Ramos (cell line): ENCODE results near the gene INSRR.

Experiments
- in situ Hi-C: fragments of 300-500 bp; cut with MboI; formaldehyde crosslinking; loops from one replicate; pipeline ENCODE4 v1.14.3; 2022; ENCODE audit warnings: low sequenced_read_pairs; ENCODE audit not compliant: unreplicated experiment

Gene INSRR

GRCh38 chr1:156838972-156839371 is 19.9 kb downstream of the INSRR start:
- in situ Hi-C loops: no loop called here

GRCh38 chr1:156836892-156837291 is 22.0 kb downstream of the INSRR start:
- in situ Hi-C loops: no loop called here

GRCh38 chr1:156836041-156836654 is 22.8 kb downstream of the INSRR start:
- in situ Hi-C loops: no loop called here

GRCh38 chr1:156834322-156834721 is 24.6 kb downstream of the INSRR start:
- in situ Hi-C loops: no loop called here

- in situ Hi-C loops: no loop called here
Measured at GRCh38 chr1:156833603-156834002, 25.3 kb downstream of the INSRR start.

- in situ Hi-C loops: no loop called here
Measured at GRCh38 chr1:156832434-156832833, 26.5 kb downstream of the INSRR start.

GRCh38 chr1:156828400-156829124 is 30.4 kb downstream of the INSRR start:
- in situ Hi-C loops: no loop called here

- in situ Hi-C loops: no loop called here
Measured at GRCh38 chr1:156826630-156827029, 32.3 kb downstream of the INSRR start.

- in situ Hi-C loops: no loop called here
Measured at GRCh38 chr1:156823210-156823790, 35.6 kb downstream of the INSRR start.

GRCh38 chr1:156822680-156823079 is 36.2 kb downstream of the INSRR start:
- in situ Hi-C loops: no loop called here

- in situ Hi-C loops: no loop called here
Measured at GRCh38 chr1:156821801-156822200, 37.1 kb downstream of the INSRR start.

- in situ Hi-C loops: no loop called here
Measured at GRCh38 chr1:156816561-156817328, 42.2 kb downstream of the INSRR start, which contains the start of gene SH2D2A. SH2D2A (minus strand) TSS chr1:156816848; CDS start chr1:156816708, 140 bp downstream.

GRCh38 chr1:156815961-156816422 is 42.9 kb downstream of the INSRR start:
- in situ Hi-C loops: no loop called here

GRCh38 chr1:156815307-156815826 is 43.5 kb downstream of the INSRR start:
- in situ Hi-C loops: no loop called here

- in situ Hi-C loops: no loop called here
Measured at GRCh38 chr1:156814571-156815260, 44.2 kb downstream of the INSRR start.

- in situ Hi-C loops: no loop called here
Measured at GRCh38 chr1:156813750-156814570, 45.0 kb downstream of the INSRR start.

GRCh38 chr1:156813298-156813697 is 45.6 kb downstream of the INSRR start:
- in situ Hi-C loops: no loop called here

GRCh38 chr1:156812293-156812990 is 46.5 kb downstream of the INSRR start:
- in situ Hi-C loops: no loop called here
